ENCODE measurements around the gene NUPR2.
"Not testable (repeated sequence)": the region's sequence is repeated elsewhere in the genome, so short reads cannot be mapped to it uniquely, and the experiment has no call there.

The NUPR2 gene

DNA sequence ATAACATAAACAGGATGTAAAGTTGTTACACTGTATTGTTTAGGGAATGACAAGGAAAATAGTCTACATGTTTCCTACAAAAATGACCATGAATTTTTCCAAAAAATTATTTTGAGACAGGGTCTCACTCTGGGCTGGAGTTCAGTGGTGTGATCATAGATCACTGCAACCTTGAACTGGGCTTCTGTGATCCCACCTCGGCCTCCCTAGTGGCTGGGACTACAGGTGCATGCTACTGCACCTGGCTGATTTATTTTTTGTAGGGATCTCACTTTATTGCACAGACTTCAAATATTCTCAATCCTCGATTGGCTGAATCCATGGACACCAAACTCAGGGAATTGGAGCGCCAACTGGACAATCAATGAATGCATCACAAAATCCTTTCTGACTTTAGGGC, 16.6 kb downstream of the NUPR2 start:
- POLR2A ChIA-PET: no interaction called here
- CTCF ChIA-PET: interaction anchor here (2.4 kb wide), 1 partner anchor 26 kb away, joined by 10 read pairs; no protein-coding TSS in a partner anchor
- no peak for DNase-seq (ENCODE audit: low read depth, low spot score)
- H3K4me3 ChIP-seq (ENCODE audit: low read depth, low read length): no peak overlapping the region
- TF ChIP-seq, protein P1, sequence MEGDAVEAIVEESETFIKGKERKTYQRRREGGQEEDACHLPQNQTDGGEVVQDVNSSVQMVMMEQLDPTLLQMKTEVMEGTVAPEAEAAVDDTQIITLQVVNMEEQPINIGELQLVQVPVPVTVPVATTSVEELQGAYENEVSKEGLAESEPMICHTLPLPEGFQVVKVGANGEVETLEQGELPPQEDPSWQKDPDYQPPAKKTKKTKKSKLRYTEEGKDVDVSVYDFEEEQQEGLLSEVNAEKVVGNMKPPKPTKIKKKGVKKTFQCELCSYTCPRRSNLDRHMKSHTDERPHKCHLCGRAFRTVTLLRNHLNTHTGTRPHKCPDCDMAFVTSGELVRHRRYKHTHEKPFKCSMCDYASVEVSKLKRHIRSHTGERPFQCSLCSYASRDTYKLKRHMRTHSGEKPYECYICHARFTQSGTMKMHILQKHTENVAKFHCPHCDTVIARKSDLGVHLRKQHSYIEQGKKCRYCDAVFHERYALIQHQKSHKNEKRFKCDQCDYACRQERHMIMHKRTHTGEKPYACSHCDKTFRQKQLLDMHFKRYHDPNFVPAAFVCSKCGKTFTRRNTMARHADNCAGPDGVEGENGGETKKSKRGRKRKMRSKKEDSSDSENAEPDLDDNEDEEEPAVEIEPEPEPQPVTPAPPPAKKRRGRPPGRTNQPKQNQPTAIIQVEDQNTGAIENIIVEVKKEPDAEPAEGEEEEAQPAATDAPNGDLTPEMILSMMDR (IDR thresholded peaks at IDR 0.05; ENCODE audit: insufficient read depth, low read length, missing control alignments): no peak

DNA sequence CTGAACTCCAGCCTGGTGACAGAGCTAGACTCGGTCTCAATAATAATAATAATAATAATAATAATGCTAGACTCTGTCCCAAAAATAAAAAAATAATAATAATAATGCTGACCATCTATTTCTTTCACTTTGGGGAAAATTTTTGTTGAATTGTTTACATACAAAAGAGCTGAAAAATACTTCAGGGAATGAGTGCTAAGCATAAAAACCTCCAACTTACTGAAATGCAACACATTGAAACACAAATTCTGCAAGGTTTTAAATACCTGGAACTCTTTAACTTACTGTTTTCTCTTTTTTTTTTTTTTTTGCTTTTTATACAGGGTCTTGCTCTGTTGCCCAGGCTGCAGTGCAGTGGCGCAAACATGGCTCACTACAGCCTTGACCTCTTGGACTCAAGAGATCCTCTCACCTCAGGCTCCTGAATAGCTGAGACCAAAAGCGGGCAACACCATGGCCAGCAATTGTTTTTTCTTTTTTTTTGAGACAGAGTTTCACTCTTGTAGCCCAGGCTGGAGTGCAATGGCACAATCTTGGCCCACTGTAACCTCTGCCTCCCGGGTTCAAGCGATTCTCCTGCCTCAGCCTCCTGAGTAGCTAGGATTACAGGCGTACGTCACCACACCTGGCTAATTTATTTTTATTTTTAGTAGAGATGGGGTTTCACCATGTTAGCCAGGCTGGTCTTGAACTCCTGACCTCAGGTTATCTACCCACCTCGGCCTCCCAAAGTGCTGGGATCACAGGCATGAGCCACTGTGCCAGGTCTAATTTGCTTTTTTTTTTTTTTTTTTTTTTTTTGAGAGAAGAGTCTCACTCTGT, 17.8 kb downstream of the NUPR2 start:
- CTCF ChIA-PET: interaction anchor here (2.4 kb wide), 1 partner anchor 24 kb away, joined by 10 read pairs; no protein-coding TSS in a partner anchor
- H3K4me3 ChIP-seq (ENCODE audit: low read depth, low read length); POLR2A ChIA-PET; DNase-seq (ENCODE audit: low read depth, low spot score): not testable (repeated sequence)

DNA sequence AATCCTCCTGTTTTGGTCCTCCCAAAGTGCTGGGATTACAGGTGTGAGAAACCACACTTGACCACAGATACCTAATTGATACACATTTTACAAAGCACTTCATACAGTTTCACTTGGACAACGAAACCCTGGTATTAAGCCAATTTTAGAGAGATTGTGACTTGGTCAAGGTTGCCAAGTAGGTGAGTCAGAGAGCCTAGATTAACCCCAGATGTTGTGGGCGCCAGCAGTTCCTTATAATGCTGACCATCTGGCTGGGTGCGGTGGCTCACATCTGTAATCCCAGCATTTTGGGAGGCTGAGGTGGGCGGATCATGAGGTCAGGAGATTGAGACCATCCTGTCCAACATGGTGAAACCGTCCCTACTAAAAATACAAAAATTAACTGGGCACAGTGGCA, 18.5 kb downstream of the NUPR2 start:
- POLR2A ChIA-PET: no interaction called here
- CTCF ChIA-PET: interaction anchor here (2.4 kb wide), 1 partner anchor 24 kb away, joined by 10 read pairs; no protein-coding TSS in a partner anchor
- TF ChIP-seq, protein P1 (IDR thresholded peaks at IDR 0.05; ENCODE audit: insufficient read depth, low read length, missing control alignments): no peak
- H3K4me3 ChIP-seq (ENCODE audit: low read depth, low read length): no peak overlapping the region
- peak; percentile 21 for DNase-seq (ENCODE audit: low read depth, low spot score)

DNA sequence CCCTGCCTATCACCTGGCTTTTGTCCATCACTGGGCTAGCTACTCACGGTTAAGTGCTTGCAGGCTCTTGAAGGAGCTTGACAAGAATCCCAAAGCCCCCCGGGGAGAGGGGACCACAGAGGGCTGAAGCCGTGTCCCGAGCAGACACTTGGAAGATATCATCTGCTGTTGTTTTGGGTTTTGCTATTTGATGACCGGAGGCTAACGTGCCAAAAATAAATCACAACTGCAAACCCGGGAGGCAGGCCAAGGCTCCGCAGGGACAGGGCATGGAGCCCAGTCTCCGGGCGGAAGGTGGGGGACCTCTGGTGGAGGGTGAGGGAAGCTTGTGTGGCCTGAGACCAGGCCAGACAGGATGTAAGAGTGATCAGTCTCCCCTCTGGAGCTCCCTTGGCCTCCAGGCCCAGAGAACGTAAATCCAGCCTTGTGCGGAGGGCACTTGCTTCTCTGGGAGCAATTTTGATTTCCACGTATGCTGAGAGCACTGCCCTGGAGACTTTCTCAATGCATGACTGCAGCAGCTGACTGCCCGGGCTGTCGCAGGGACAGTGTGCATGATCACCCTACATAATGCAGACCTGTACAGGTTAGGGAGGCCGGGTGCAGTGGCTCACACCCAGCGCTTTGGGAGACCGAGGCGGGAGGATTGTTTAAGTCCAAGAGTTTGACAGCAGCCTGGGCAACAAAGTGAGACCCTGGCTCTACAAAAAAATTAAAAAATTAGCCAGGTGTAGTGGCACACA, 23.3 kb downstream of the NUPR2 start, which contains the start of gene PHKG1:
TSS of gene PHKG1 (minus strand) at position 164 of the 743 bp plus-strand sequence. CDS start 4,011 bp downstream, outside the sequence.
- DNase-seq (ENCODE audit: low read depth, low spot score): peak; percentile 44
- CTCF ChIA-PET: interaction anchor here (0.6 to 3.5 kb wide), 13 partner anchors 8 to 451 kb away, joined by 3 to 21 read pairs (median 5); no protein-coding TSS in a partner anchor
- no peak within 1 kb of the TSS for H3K4me3 ChIP-seq (ENCODE audit: low read depth, low read length)
- POLR2A ChIA-PET: interaction anchor here (2.1 kb wide), 1 partner anchor 13 kb away, joined by 4 read pairs; no protein-coding TSS in a partner anchor
- TF ChIP-seq, protein P1 (IDR thresholded peaks at IDR 0.05; ENCODE audit: insufficient read depth, low read length, missing control alignments): peak; percentile 29

DNA sequence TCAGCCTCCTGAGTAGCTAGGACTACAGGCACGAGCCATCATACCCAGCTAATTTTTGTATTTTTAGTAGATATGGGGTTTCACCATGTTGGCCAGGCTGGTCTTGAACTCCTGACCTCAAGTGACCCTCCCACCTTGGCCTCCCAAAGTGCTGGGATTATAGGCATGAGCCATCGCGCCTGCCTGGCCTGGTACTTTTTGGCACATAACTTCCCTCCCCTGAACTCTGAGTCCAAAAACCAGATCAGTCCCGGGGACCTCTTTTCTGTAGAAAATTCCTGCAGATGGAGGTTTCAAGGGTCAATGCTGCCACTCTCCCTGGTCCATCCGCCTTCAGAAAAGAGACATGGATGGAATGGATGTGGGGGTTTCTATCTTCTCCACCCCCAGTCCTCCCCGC, 23.8 kb downstream of the NUPR2 start:
- CTCF ChIA-PET: interaction anchor here (0.7 to 3.5 kb wide), 13 partner anchors 9 to 450 kb away, joined by 3 to 21 read pairs (median 5); no protein-coding TSS in a partner anchor
- POLR2A ChIA-PET: interaction anchor here (2.1 kb wide), 1 partner anchor 13 kb away, joined by 4 read pairs; no protein-coding TSS in a partner anchor
- not testable (repeated sequence) for H3K4me3 ChIP-seq (ENCODE audit: low read depth, low read length)

DNA sequence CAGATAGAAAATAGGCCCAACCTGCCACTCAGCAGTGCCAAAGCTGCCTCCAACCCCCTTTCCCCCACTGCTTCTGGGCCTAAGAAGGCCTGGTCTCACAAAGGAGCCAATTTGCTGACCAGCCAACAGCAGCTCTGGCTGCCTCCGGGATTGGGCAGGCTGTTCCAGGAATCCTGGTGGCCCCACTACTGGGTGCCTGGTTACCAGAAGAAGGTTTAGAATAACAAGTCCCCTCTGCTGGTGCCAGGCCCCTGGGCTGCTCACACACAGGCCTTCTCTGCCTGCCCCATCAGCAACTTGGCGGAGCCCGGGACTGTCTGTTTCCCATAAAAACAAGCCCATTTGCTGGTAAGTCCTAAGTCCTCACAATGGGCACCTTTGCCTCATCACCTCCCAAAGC, 24.6 kb downstream of the NUPR2 start:
- TF ChIP-seq, protein P1 (IDR thresholded peaks at IDR 0.05; ENCODE audit: insufficient read depth, low read length, missing control alignments): no peak
- ChIA-PET CTCF (interaction anchor here (1.0 to 3.5 kb wide), 5 partner anchors 14 to 449 kb away, joined by 4 to 21 read pairs (median 5); no protein-coding TSS in a partner anchor), POLR2A (interaction anchor here (1.1 kb wide), 1 partner anchor 14 kb away, joined by 3 read pairs; no protein-coding TSS in a partner anchor)
- DNase-seq (ENCODE audit: low read depth, low spot score): no peak
- no peak overlapping the region for H3K4me3 ChIP-seq (ENCODE audit: low read depth, low read length)

More for the DNA sequence above, 23.8 kb downstream of the NUPR2 start:
- not testable (repeated sequence) for DNase-seq (ENCODE audit: low read depth, low spot score)
